Activated B cell treated with CpG ODN at 0.5 μM for 24 hours (primary cell): Measurements from ENCODE around the gene MRPL49. TPM values are rescaled to one million over a fixed set of nuclear protein-coding genes. Genes with fewer than 3 reads are reported as not detected.

ENCODE experiments used
- ATAC-seq: fragments of 200-7000 bp; cut with Tn5 transposase; one replicate; pipeline ENCODE4 v1.10.0; 2021; ENCODE audit warnings: low read depth, mild to moderate bottlenecking, moderate library complexity
- CTCF ChIA-PET: fragments of 350-600 bp; sonication (Branson Sonifier 250); formaldehyde crosslinking; loops from one replicate; lab custom pipeline; 2021; ENCODE audit warnings: antibody characterized with exemption; lab: Charles Lee
- POLR2A ChIA-PET: fragments of 350-600 bp; sonication (Branson Sonifier 250); formaldehyde crosslinking; loops from one replicate; lab custom pipeline; 2021; ENCODE audit warnings: antibody characterized with exemption; lab: Charles Lee
- DNase-seq: peaks from one replicate; pipeline ENCODE4 v3.0.0; 2022
- H3K27ac Mint-ChIP-seq: one replicate; pipeline ENCODE4 v1.8.0; 2020; ENCODE audit warnings: mixed read lengths
- H3K27me3 Mint-ChIP-seq: one replicate; pipeline ENCODE4 v1.8.0; 2021; ENCODE audit warnings: mixed read lengths
- H3K36me3 Mint-ChIP-seq: one replicate; pipeline ENCODE4 v1.8.0; 2021; ENCODE audit warnings: low read depth, mixed read lengths
- H3K4me1 Mint-ChIP-seq: one replicate; pipeline ENCODE4 v1.8.0; 2021; ENCODE audit warnings: mixed read lengths
- H3K4me3 Mint-ChIP-seq: one replicate; pipeline ENCODE4 v1.8.0; 2020; ENCODE audit warnings: mild to moderate bottlenecking, mixed read lengths
- H3K9me3 Mint-ChIP-seq: one replicate; pipeline ENCODE4 v1.8.0; 2020; ENCODE audit warnings: mixed read lengths
- intact Hi-C: fragments of 100-400 bp; cut with micrococcal nuclease; formaldehyde crosslinking; loops from one replicate; pipeline ENCODE4 v1.15.1; 2024
- total RNA-seq: library from RNA; stranded (reverse); gene quantifications from 2 replicates; pipeline ENCODE4 v1.2.3, GENCODE V29; 2022
- TF ChIP-seq, protein P1 (sequence below): fragments of 200-600 bp; IDR thresholded peaks from one replicate; pipeline ENCODE4 v1.8.0; 2022; ENCODE audit warnings: antibody characterized with exemption, mild to moderate bottlenecking

MRPL49 gene
- total RNA-seq, 1 donor from 2014 or later: 60.0 TPM

GRCh38 chr11:65160643-65161042 lies 38.5 kb downstream of the MRPL49 start:
- TF ChIP-seq, protein P1, sequence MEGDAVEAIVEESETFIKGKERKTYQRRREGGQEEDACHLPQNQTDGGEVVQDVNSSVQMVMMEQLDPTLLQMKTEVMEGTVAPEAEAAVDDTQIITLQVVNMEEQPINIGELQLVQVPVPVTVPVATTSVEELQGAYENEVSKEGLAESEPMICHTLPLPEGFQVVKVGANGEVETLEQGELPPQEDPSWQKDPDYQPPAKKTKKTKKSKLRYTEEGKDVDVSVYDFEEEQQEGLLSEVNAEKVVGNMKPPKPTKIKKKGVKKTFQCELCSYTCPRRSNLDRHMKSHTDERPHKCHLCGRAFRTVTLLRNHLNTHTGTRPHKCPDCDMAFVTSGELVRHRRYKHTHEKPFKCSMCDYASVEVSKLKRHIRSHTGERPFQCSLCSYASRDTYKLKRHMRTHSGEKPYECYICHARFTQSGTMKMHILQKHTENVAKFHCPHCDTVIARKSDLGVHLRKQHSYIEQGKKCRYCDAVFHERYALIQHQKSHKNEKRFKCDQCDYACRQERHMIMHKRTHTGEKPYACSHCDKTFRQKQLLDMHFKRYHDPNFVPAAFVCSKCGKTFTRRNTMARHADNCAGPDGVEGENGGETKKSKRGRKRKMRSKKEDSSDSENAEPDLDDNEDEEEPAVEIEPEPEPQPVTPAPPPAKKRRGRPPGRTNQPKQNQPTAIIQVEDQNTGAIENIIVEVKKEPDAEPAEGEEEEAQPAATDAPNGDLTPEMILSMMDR: no peak

DNA sequence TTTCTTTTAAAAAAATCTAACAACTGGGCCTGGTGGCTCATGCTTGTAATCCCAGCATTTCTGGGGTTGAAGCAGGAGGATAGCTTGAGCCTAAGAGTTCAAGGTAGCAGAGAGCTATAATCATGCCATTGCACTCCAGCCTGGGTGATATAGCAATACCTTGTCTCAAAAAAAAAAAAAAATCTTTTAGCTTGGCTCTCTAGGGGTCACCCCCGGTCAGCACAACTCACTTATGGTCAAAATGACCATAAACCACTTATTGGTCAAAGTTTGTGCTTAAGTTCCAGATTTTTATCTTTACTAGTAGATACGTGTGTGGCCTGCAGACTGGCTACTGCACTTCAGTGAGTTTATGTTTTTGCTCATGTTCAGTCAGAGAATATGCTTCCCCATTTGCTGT lies 41.6 kb downstream of the MRPL49 start:
- ATAC-seq: no peak
- no peak for DNase-seq
- Mint-ChIP-seq H3K4me1 (peaks cover 10% of the 10 kb centered on the region), H3K27ac (no peak overlapping the region), H3K4me3 (no peak overlapping the region), H3K27me3 (no peaks in the 10 kb centered on the region), H3K36me3 (no peaks in the 10 kb centered on the region), H3K9me3 (no peaks in the 10 kb centered on the region)
- TF ChIP-seq, protein P1: no peak
- ChIA-PET CTCF (no interaction called here), POLR2A (no interaction called here)
- intact Hi-C loops: no loop called here

More at GRCh38 chr11:65160643-65161042, 38.5 kb downstream of the MRPL49 start:
- ATAC-seq: no peak
- H3K27ac Mint-ChIP-seq: no peak overlapping the region
- POLR2A ChIA-PET: no interaction called here
- no peak overlapping the region for H3K4me3 Mint-ChIP-seq
- H3K9me3 Mint-ChIP-seq: no peaks in the 10 kb centered on the region
- no peak for DNase-seq
- no peaks in the 10 kb centered on the region for H3K27me3 Mint-ChIP-seq
- H3K36me3 Mint-ChIP-seq: no peaks in the 10 kb centered on the region
- CTCF ChIA-PET: no interaction called here
- intact Hi-C loops: no loop called here
- H3K4me1 Mint-ChIP-seq: peaks cover 7% of the 10 kb centered on the region

DNA sequence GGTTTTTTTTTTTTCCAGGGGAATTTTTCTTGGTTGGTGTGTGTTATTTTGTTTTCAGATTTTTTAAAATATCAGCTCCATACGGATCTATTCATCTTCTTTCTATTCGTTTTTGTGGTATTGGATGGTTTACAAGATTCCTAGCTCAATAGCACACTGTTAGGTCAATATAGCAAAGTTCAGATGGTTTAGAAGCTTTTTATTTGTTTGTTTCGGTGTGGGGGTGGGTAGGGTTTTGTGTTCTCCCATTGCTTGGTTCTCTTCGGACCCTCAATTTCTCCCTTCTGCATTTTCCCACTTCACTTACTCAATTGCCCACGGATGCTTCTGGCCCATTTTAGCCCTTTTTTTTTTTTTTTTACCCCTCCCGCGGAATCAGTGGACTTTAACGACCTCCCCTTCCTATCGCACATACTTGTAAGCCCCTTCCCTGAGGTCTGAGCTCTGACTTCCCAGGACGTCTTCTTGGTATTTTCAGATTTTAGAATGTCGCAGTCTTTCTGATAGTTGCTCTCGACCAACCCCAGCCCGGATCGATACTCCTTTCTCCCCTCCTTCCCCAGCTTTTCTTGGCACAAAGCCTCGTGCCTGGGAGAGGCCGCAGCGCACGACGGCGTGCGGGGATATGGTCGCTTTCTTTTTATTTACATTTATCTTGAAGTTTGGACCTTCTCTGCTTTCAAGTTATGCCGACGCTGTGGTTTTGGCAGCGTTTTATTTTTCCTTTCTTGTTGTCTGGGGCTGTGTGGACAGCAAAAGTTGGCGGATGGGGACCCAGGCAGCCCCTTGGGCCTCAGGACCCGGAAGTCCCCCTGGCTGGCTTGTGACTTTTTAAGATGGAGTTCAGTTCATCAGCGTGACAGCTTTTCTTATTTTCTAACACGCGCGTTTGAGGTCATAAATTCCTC lies 43.5 kb downstream of the MRPL49 start:
- Mint-ChIP-seq H3K27ac (no peak overlapping the region), H3K4me1 (peaks cover 12% of the 10 kb centered on the region), H3K9me3 (no peaks in the 10 kb centered on the region), H3K4me3 (no peak overlapping the region), H3K36me3 (no peaks in the 10 kb centered on the region), H3K27me3 (no peaks in the 10 kb centered on the region)
- DNase-seq (no peak), ATAC-seq (no peak)
- TF ChIP-seq, protein P1: no peak
- intact Hi-C loops: no loop called here
- CTCF ChIA-PET: interaction anchor here (1.0 kb wide), 1 partner anchor 13 kb away, joined by 5 read pairs; no protein-coding TSS in a partner anchor
- POLR2A ChIA-PET: no interaction called here

DNA sequence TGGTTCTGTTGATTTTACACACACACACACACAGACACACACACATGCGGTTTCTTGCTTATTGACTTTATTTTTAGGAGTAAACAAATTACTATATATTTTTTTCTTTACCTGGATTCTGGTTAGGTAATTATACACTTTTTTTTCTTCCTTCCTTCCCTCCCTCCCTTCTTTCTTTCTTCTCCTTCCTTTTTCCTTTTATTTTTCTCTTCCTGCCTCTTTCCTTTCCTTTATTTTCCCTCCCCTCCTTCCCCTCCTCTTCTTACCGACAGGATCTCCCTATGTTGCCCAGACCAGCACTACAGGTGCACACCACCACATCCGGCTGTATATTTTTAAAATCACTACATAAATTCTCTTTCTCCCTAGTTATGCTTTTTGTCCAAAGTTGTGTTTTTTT lies 44.8 kb downstream of the MRPL49 start:
- POLR2A ChIA-PET: interaction anchor here (4.0 kb wide), 1 partner anchor 32 kb away, joined by 27 read pairs; the partner anchor contains the start of gene SYVN1
- DNase-seq (no peak), ATAC-seq (no peak)
- CTCF ChIA-PET: no interaction called here
- Mint-ChIP-seq H3K4me3 (no peak overlapping the region), H3K27me3 (no peaks in the 10 kb centered on the region), H3K36me3 (no peaks in the 10 kb centered on the region), H3K4me1 (peaks cover 12% of the 10 kb centered on the region), H3K9me3 (no peaks in the 10 kb centered on the region), H3K27ac (no peak overlapping the region)
- TF ChIP-seq, protein P1: no peak
- intact Hi-C loops: no loop called here

- ATAC-seq (no peak), DNase-seq (no peak)
- Mint-ChIP-seq H3K4me3 (no peak overlapping the region), H3K27ac (no peak overlapping the region), H3K4me1 (peaks cover 12% of the 10 kb centered on the region), H3K27me3 (no peaks in the 10 kb centered on the region), H3K36me3 (no peaks in the 10 kb centered on the region), H3K9me3 (no peaks in the 10 kb centered on the region)
- ChIA-PET POLR2A (interaction anchor here (0.7 to 4.0 kb wide), 2 partner anchors 33 to 71 kb away, joined by 3 to 27 read pairs; partner anchors contain the start of gene SYVN1), CTCF (no interaction called here)
- intact Hi-C loops: no loop called here
- TF ChIP-seq, protein P1: no peak
Measured at GRCh38 chr11:65167656-65168055, 45.5 kb downstream of the MRPL49 start.
